K562 (cell line): Measurements from ENCODE around the gene PDE2A. TPM values are rescaled to one million over a fixed set of nuclear protein-coding genes. Genes with fewer than 3 reads are reported as not detected.

Source experiments
- BACH1 ChIP-seq: fragments of 200-800 bp; sonication (Bioruptor generic); IDR thresholded peaks from 2 replicates; pipeline ENCODE4 v1.6.1; 2016; ENCODE audit warnings: missing genetic modification characterization, missing compliant biosample characterization
- ETS2 ChIP-seq: IDR thresholded peaks from 2 replicates; pipeline ENCODE4 v1.6.1; 2016; ENCODE audit warnings: borderline replicate concordance, missing genetic modification characterization, mild to moderate bottlenecking, moderate library complexity, missing compliant biosample characterization; ENCODE audit not compliant: poor library complexity, severe bottlenecking
- KAT8 ChIP-seq: fragments of 450-650 bp; IDR thresholded peaks from 2 replicates; pipeline ENCODE4 v1.6.1; 2016; ENCODE audit warnings: low read depth, mild to moderate bottlenecking
- NFYB ChIP-seq: IDR thresholded peaks from 2 replicates; pipeline ENCODE4 v1.6.1; 2011; ENCODE audit warnings: mild to moderate bottlenecking, moderate library complexity; ENCODE audit not compliant: insufficient read length; ENCODE audit errors: extremely low read depth
- SNRNP70 ChIP-seq: fragments of 200-400 bp; formaldehyde crosslinking; optimal IDR thresholded peaks from 2 replicates; pipeline ENCODE3; 2017; ENCODE audit warnings: low read depth, low read length
- TCF7L2 ChIP-seq: fragments of 150-350 bp; IDR thresholded peaks from 2 replicates; pipeline ENCODE4 v1.6.1; 2016; ENCODE audit warnings: low read depth, mild to moderate bottlenecking, low read length, moderate library complexity
- ZNF165 ChIP-seq: fragments of 250-450 bp; sonication (Bioruptor Pico); IDR thresholded peaks from 2 replicates; pipeline ENCODE4 v1.4.0; 2020; ENCODE audit warnings: borderline replicate concordance
- ZNF23 ChIP-seq: fragments of 250-450 bp; sonication (Bioruptor Pico); IDR thresholded peaks from 2 replicates; pipeline ENCODE4 v1.4.0; 2020; ENCODE audit warnings: mild to moderate bottlenecking
- polyA plus RNA-seq, 8 experiments: library from polyadenylated mRNA; depleted of rRNA in 4 of 8; stranded (reverse) in 5 of 8; unstranded in 3 of 8; fragments of >200 nt; fragmentation: Nextera tagmentation in 2 of 8; fragmentation: Illumina TruSeq in 1 of 8; extraction: Ambion mirVana in 2 of 8; extraction: Trizol in 1 of 8; gene quantifications; 2 replicates each; pipeline versions ENCODE4 v1.2.1 to v1.2.3, GENCODE V29; 2011 to 2014; ENCODE audit warnings: inconsistent platforms in 1 of 8, missing spikeins in 1 of 8
- total RNA-seq, 7 experiments: library from RNA; depleted of rRNA in 6 of 7; stranded (reverse); fragments of >200 nt in 6 of 7; fragmentation: Illumina TruSeq in 2 of 7; extraction: Trizol in 2 of 7; gene quantifications; 2 replicates each; pipeline versions ENCODE4 v1.2.1 to v1.2.3, GENCODE V29; 2011 to 2021; ENCODE audit warnings: low replicate concordance in 1 of 7
- TF ChIP-seq, protein P1 (sequence below): IDR thresholded peaks from 2 replicates; pipeline ENCODE4 v1.6.1; 2016; ENCODE audit warnings: missing genetic modification characterization, missing compliant biosample characterization
- TF ChIP-seq, protein P2 (sequence below): fragments of 450-650 bp; IDR thresholded peaks from 2 replicates; pipeline ENCODE4 v1.6.1; 2016; ENCODE audit warnings: low read depth
- TF ChIP-seq, protein P3 (sequence below): IDR thresholded peaks from 2 replicates; pipeline ENCODE4 v1.6.1; 2014; ENCODE audit warnings: antibody characterized with exemption
- TF ChIP-seq, protein P4 (sequence below), 2 experiments: fragments of 250-450 bp in 1 of 2; fragments of 450-650 bp in 1 of 2; sonication (Bioruptor Pico) in 1 of 2; IDR thresholded peaks; 2 replicates each; pipeline versions ENCODE4 v1.6.1 to v1.8.0; 2016 to 2021; ENCODE audit warnings: mild to moderate bottlenecking in 2 of 2, moderate library complexity in 2 of 2, missing compliant biosample characterization in 1 of 2, missing genetic modification characterization in 1 of 2

The PDE2A gene
- total and polyA plus RNA-seq, 9 of the 15 experiments (the other 6 are each of a cell fraction or from before 2014, with no cell fraction given): 0.07 to 15.2 (median 1.6) TPM; not detected in 1

DNA sequence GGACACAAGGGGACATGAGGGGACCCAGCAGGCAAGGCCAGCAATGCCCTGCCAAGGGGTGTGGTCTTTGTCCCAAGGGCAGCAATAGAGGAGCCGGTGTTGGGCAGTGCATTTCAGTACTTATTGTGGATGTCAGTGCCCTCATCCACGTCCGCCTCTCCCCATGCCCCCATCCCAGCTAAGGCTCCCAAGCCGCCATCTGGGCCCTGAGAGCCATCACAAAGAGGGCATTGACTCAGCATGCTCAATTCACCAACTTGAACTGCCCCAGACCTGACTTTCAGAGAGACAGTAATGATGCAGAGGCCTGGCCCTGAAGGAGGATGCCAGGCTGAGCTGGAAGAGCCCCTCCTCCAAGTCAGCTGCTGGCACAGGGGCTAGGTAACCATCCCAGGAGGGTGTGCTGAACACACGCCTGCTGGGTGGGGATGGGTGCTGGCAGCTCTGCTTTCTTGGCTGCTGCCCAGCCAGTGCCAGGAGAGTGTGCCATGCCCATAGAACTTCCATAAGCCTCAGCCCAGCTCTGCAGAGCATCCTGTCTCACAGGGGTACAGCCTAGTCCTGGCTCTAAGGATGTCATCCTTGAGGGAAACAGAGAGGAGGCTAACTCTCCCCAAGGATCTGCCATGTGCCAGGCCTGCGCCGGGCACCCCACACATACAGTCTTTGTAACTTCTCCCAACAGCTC is 46.5 kb downstream of the PDE2A start (continued):
- TF ChIP-seq, protein P1, sequence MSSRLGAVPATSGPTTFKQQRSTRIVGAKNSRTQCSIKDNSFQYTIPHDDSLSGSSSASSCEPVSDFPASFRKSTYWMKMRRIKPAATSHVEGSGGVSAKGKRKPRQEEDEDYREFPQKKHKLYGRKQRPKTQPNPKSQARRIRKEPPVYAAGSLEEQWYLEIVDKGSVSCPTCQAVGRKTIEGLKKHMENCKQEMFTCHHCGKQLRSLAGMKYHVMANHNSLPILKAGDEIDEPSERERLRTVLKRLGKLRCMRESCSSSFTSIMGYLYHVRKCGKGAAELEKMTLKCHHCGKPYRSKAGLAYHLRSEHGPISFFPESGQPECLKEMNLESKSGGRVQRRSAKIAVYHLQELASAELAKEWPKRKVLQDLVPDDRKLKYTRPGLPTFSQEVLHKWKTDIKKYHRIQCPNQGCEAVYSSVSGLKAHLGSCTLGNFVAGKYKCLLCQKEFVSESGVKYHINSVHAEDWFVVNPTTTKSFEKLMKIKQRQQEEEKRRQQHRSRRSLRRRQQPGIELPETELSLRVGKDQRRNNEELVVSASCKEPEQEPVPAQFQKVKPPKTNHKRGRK (tag): no peak
- TF ChIP-seq ZNF165 (CRISPR knock-in tag): no peak
- TF ChIP-seq, protein P2, sequence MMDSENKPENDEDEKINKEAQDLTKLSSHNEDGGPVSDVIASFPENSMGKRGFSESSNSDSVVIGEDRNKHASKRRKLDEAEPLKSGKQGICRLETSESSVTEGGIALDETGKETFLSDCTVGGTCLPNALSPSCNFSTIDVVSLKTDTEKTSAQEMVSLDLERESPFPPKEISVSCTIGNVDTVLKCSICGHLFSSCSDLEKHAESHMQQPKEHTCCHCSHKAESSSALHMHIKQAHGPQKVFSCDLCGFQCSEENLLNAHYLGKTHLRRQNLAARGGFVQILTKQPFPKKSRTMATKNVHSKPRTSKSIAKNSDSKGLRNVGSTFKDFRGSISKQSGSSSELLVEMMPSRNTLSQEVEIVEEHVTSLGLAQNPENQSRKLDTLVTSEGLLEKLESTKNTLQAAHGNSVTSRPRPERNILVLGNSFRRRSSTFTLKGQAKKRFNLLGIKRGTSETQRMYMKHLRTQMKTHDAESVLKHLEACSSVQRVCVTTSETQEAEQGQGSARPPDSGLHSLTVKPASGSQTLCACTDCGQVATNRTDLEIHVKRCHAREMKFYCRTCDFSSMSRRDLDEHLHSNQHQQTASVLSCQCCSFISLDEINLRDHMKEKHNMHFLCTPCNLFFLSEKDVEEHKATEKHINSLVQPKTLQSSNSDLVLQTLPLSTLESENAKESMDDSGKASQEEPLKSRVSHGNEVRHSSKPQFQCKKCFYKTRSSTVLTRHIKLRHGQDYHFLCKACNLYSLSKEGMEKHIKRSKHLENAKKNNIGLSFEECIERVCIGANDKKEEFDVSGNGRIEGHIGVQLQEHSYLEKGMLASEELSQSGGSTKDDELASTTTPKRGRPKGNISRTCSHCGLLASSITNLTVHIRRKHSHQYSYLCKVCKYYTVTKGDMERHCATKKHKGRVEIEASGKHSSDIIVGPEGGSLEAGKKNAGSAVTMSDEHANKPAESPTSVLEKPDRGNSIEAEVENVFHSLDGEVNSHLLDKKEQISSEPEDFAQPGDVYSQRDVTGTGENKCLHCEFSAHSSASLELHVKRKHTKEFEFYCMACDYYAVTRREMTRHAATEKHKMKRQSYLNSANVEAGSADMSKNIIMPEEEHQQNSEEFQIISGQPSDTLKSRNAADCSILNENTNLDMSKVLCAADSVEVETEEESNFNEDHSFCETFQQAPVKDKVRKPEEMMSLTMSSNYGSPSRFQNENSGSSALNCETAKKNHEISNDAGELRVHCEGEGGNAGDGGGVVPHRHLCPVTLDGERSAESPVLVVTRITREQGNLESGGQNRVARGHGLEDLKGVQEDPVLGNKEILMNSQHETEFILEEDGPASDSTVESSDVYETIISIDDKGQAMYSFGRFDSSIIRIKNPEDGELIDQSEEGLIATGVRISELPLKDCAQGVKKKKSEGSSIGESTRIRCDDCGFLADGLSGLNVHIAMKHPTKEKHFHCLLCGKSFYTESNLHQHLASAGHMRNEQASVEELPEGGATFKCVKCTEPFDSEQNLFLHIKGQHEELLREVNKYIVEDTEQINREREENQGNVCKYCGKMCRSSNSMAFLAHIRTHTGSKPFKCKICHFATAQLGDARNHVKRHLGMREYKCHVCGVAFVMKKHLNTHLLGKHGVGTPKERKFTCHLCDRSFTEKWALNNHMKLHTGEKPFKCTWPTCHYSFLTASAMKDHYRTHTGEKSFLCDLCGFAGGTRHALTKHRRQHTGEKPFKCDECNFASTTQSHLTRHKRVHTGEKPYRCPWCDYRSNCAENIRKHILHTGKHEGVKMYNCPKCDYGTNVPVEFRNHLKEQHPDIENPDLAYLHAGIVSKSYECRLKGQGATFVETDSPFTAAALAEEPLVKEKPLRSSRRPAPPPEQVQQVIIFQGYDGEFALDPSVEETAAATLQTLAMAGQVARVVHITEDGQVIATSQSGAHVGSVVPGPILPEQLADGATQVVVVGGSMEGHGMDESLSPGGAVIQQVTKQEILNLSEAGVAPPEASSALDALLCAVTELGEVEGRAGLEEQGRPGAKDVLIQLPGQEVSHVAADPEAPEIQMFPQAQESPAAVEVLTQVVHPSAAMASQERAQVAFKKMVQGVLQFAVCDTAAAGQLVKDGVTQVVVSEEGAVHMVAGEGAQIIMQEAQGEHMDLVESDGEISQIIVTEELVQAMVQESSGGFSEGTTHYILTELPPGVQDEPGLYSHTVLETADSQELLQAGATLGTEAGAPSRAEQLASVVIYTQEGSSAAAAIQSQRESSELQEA: no peak
- TF ChIP-seq KAT8: no peak
- TF ChIP-seq BACH1 (tag): no peak
- no peak for TF ChIP-seq ZNF23 (CRISPR knock-in tag)
- TF ChIP-seq, protein P3, sequence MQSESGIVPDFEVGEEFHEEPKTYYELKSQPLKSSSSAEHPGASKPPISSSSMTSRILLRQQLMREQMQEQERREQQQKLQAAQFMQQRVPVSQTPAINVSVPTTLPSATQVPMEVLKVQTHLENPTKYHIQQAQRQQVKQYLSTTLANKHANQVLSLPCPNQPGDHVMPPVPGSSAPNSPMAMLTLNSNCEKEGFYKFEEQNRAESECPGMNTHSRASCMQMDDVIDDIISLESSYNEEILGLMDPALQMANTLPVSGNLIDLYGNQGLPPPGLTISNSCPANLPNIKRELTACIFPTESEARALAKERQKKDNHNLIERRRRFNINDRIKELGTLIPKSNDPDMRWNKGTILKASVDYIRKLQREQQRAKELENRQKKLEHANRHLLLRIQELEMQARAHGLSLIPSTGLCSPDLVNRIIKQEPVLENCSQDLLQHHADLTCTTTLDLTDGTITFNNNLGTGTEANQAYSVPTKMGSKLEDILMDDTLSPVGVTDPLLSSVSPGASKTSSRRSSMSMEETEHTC: no peak
- no peak for TF ChIP-seq SNRNP70
- TF ChIP-seq, protein P4, sequence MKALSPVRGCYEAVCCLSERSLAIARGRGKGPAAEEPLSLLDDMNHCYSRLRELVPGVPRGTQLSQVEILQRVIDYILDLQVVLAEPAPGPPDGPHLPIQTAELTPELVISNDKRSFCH (CRISPR knock-in tag; IDR thresholded peaks at IDR 0.05): no peak
- TF ChIP-seq, protein P4 (tag; IDR thresholded peaks at IDR 0.05): no peak
- TF ChIP-seq TCF7L2: no peak
- TF ChIP-seq NFYB: no peak
- no peak for TF ChIP-seq ETS2
- TF ChIP-seq, all 486 proteins: peak for 0
